Tibial nerve (tissue), 4 donors: ENCODE measurements around the gene YIPF4. TPM values are rescaled to one million over a fixed set of nuclear protein-coding genes. Genes with fewer than 3 reads are reported as not detected.
A peak's percentile ranks its signal among the peaks of the same experiment; 100 is the strongest.
"Not testable (repeated sequence)": the region's sequence is repeated elsewhere in the genome, so short reads cannot be mapped to it uniquely, and the experiment has no call there.

ENCODE experiments used
- DNase-seq, 2 donors: peaks; one replicate each; pipeline ENCODE4 v3.0.0-alpha.2; 2019; ENCODE audit warnings: low spot score in 2 of 2
- H3K27ac ChIP-seq, 4 donors: fragments of 200-600 bp; sonication (generic) in 3 of 4; one replicate each; pipeline ENCODE4 v1.5.1; 2017 to 2019; ENCODE audit warnings: mild to moderate bottlenecking in 1 of 4
- H3K27me3 ChIP-seq, 2 donors: fragments of 200-600 bp; sonication (generic) in 1 of 2; one replicate each; pipeline versions ENCODE4 v1.5.1 to v1.6.0; 2017 to 2019
- H3K36me3 ChIP-seq, 3 donors: fragments of 200-600 bp; sonication (generic); one replicate each; pipeline ENCODE4 v1.5.1; 2018 to 2019
- H3K4me1 ChIP-seq, 4 donors: fragments of 200-600 bp; sonication (generic) in 3 of 4; one replicate each; pipeline ENCODE4 v1.5.1; 2017 to 2019
- H3K4me3 ChIP-seq, 4 donors: fragments of 200-600 bp; sonication (generic) in 3 of 4; one replicate each; pipeline ENCODE4 v1.5.1; 2017 to 2019; ENCODE audit warnings: mild to moderate bottlenecking in 1 of 4, moderate library complexity in 1 of 4
- H3K9me3 ChIP-seq, 4 donors: fragments of 200-600 bp; sonication (generic) in 3 of 4; one replicate each; pipeline ENCODE4 v1.5.1; 2017 to 2019
- EP300 ChIP-seq, 2 donors: sonication (generic); formaldehyde crosslinking; IDR thresholded peaks; one replicate each; pipeline ENCODE4 v1.6.1; 2017; ENCODE audit warnings: antibody characterized with exemption in 2 of 2, mild to moderate bottlenecking in 1 of 2
- POLR2A ChIP-seq, 2 donors: fragments of 450-650 bp; IDR thresholded peaks; one replicate each; pipeline ENCODE4 v1.6.1; 2017; ENCODE audit warnings: antibody characterized with exemption in 2 of 2, mild to moderate bottlenecking in 2 of 2, moderate library complexity in 2 of 2
- WGBS, 2 donors: methylation state at CpG; one replicate each; pipeline ENCODE4 v1.1.5; 2018; 5-methylcytosine and 5-hydroxymethylcytosine counted together
- total RNA-seq, 4 donors: library from RNA; depleted of rRNA; stranded (reverse); fragments of >200 nt; gene quantifications; one replicate each; pipeline ENCODE4 v1.1.0, GENCODE V29; 2016
- TF ChIP-seq, protein P1 (sequence below), 5 experiments: fragments of 200-600 bp in 3 of 5; fragments of 450-650 bp in 2 of 5; sonication (generic) in 3 of 5; IDR thresholded peaks; one replicate each; pipeline ENCODE4 v1.5.1; 2016 to 2019; ENCODE audit warnings: antibody characterized with exemption in 5 of 5, mild to moderate bottlenecking in 3 of 5, moderate library complexity in 2 of 5

YIPF4 gene
- total RNA-seq, 4 donors from 2014 or later, result 14.1 to 28.2 (median 21.5) TPM

DNA sequence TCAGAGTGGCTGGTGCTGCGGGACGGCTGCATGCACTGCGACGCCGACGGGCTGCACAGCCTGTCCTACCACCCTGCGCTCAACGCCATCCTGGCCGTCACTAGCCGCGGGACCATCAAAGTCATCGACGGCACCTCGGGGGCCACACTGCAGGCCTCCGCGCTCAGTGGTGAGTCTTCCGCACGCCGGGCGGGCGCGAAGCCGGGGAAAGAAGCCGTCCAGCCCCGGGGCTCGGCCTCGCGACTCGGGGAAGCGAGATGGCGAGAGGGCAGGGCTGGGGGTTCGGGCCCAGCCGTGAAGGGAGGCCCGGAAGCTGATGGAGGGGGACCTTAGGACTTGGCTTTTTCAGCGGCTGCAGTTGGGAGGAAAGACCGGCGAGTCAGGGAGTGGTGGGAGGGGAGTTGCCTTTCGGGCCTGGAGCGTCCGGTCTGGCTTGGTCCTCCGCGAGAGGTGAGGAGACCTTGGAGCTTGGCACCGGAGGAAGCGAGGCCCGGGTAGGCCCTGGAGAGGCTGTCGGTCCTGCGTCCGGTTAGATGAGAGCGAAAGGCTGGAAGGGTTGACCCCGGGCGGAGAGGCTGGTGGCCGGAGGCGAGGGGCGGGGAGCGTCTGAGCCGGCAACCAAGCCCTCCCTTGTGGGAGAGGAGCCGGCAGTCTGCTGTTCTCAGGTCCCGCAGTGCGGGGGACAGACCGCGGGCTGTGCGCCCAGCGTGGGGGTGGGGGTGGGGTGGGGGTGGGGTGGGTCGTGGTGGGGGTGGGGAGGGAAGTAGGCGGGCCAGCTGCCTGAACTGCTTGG is 79.8 kb downstream of the YIPF4 start:
- WGBS, 2 donors, result 0 to 1% methylated on average over 29 to 51 of the region's 65 CpGs
- Histone ChIP-seq H3K4me1 (peaks cover 3 to 40% (median 24%) of the 10 kb centered on the region in 4 donors), H3K4me3 (peak overlapping the region; percentile 88 to 95 (median 92)), H3K27ac (peak overlapping the region; percentile 92 to 99 (median 92)), H3K27me3 (no peaks in the 10 kb centered on the region), H3K9me3 (no peaks in the 10 kb centered on the region), H3K36me3 (no peaks in the 10 kb centered on the region)
- no peak for TF ChIP-seq EP300 (IDR thresholded peaks at IDR 0.05)
- TF ChIP-seq, protein P1, sequence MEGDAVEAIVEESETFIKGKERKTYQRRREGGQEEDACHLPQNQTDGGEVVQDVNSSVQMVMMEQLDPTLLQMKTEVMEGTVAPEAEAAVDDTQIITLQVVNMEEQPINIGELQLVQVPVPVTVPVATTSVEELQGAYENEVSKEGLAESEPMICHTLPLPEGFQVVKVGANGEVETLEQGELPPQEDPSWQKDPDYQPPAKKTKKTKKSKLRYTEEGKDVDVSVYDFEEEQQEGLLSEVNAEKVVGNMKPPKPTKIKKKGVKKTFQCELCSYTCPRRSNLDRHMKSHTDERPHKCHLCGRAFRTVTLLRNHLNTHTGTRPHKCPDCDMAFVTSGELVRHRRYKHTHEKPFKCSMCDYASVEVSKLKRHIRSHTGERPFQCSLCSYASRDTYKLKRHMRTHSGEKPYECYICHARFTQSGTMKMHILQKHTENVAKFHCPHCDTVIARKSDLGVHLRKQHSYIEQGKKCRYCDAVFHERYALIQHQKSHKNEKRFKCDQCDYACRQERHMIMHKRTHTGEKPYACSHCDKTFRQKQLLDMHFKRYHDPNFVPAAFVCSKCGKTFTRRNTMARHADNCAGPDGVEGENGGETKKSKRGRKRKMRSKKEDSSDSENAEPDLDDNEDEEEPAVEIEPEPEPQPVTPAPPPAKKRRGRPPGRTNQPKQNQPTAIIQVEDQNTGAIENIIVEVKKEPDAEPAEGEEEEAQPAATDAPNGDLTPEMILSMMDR (IDR thresholded peaks at IDR 0.05), result no peak
- no peak for TF ChIP-seq POLR2A (IDR thresholded peaks at IDR 0.05)
- peak in 1 of 2 donors; percentile 7 for DNase-seq

DNA sequence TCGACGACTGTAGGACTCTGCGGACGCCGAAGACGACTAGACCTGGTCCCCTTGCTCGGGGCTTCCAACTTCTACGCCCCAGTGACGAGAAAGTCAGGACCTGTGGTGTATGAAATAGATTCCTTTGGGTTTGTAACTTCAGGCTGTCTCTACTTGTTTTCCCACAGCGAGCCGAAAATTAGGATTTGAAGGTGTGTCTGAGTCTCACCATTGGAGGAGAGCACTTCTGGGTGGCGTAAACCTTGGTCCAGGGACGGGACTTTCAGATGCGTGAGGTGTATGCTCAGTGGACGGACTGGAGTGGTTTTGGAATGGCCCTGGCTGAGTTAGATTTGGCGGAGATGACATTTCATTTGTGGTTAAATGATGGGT is 80.4 kb downstream of the YIPF4 start:
- Histone ChIP-seq H3K27me3 (no peaks in the 10 kb centered on the region), H3K27ac (peak overlapping the region in 3 of 4 donors; percentile 92 to 99 (median 92)), H3K4me3 (peak overlapping the region; percentile 88 to 95 (median 92)), H3K4me1 (peaks cover 3 to 42% (median 24%) of the 10 kb centered on the region in 4 donors), H3K36me3 (no peaks in the 10 kb centered on the region), H3K9me3 (no peaks in the 10 kb centered on the region)
- peak in 1 of 2 donors; percentile 5 for DNase-seq
- 4 to 5% methylated on average over 16 of the region's 16 CpGs for WGBS, 2 donors
- TF ChIP-seq EP300 (IDR thresholded peaks at IDR 0.05) (no peak), POLR2A (IDR thresholded peaks at IDR 0.05) (no peak)
- TF ChIP-seq, protein P1 (IDR thresholded peaks at IDR 0.05), result no peak

DNA sequence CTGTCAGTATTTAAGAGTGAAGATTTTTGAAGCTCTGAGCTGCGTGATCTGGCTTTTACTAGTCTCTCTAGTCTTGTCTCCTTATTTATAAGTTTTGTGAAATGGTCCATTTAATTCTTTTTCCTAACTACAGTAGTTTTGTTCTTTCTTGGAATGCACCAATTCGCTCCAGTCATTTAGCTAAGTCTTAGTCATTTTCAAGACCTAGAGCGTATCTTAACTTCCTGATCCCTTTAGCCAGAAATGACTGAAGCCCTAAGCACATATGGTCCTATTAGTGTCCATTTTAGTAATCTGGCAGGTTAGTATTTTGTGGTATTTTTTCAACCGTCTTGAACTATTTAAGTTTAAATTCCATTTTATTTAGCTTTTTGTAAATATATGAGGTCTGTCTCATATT is 82.7 kb downstream of the YIPF4 start:
- WGBS, 2 donors, result 71 to 75% methylated on average over 4 of the region's 4 CpGs
- Histone ChIP-seq H3K36me3 (no peaks in the 10 kb centered on the region), H3K4me1 (peaks cover 3 to 64% (median 37%) of the 10 kb centered on the region in 4 donors), H3K27me3 (no peaks in the 10 kb centered on the region), H3K4me3 (no peak overlapping the region), H3K27ac (no peak overlapping the region), H3K9me3 (no peaks in the 10 kb centered on the region)
- TF ChIP-seq POLR2A (IDR thresholded peaks at IDR 0.05) (no peak), EP300 (IDR thresholded peaks at IDR 0.05) (no peak)
- TF ChIP-seq, protein P1 (IDR thresholded peaks at IDR 0.05), result no peak
- DNase-seq, result no peak

DNA sequence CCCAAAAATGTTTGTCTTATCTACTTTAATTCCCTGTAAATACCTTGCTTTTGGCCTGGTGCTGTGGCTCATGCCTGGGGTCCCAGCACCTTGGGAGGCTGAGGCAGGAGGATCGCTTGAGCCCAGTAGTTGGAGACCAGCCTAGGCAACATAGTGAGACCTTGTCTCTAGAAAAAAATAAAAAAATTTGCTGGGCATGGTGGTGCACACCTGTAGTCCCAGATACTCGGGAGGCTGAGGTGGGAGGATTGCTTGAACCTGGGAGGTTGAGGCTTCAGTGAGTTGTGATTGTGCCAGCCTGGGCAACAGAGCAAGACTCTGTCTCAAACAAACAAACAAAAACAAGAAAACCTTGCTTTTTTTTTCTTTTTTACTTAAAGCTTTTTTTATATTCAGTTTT is 85.3 kb downstream of the YIPF4 start:
- H3K9me3 ChIP-seq, result not testable (repeated sequence)
- WGBS, 2 donors, result 94 to 95% methylated on average over 2 of the region's 2 CpGs
- peaks cover 3 to 59% (median 37%) of the 10 kb centered on the region in 4 donors for H3K4me1 ChIP-seq

DNA sequence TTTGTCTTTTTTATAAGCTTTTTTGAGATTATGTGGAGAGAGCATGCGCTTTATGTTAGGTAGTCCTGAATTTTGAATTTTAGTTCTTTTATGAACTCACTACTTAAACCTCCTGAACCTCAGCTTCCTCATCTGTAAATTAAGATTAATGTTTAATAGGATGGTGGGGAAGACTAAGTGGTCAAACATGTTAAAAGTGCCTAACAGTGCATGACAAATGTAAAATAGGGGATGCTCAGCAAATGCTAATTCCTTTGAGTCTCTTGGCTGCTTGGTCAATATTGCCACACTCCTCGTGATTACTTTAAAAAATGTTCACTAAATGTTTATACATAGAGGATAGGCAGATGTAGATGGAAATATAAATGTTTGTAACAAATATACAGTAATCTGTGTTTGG is 85.9 kb downstream of the YIPF4 start:
- peaks cover 3 to 53% (median 31%) of the 10 kb centered on the region in 4 donors for H3K4me1 ChIP-seq

More for the DNA sequence above, 85.3 kb downstream of the YIPF4 start:
- not testable (repeated sequence) for H3K36me3 ChIP-seq, H3K27ac ChIP-seq, H3K4me3 ChIP-seq, H3K27me3 ChIP-seq, DNase-seq

DNA sequence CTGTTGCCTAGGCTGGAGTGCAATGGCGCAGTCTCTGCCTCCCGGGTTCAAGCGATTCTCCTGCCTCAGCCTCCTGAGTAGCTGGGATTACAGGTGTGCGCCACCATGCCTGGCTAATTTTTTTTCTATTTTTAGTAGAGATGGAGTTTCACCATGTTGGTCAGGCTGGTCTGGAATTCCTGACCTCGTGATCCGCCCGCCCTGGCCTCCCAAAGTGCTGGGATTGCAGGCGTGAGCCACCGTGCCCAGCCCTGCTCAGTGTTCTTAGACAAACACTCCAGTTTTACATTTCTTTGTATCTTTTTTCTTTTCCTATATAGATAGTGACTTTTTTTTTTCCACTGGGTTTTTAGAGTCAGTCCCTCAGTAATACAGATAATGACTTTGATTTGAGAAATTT is 86.6 kb downstream of the YIPF4 start:
- H3K9me3 ChIP-seq, H3K36me3 ChIP-seq, H3K27ac ChIP-seq, H3K4me3 ChIP-seq, H3K27me3 ChIP-seq, DNase-seq: not testable (repeated sequence)
- 83 to 88% methylated on average over 9 of the region's 9 CpGs for WGBS, 2 donors
- peaks cover 0 to 46% (median 25%) of the 10 kb centered on the region in 4 donors for H3K4me1 ChIP-seq

More for the DNA sequence above, 85.9 kb downstream of the YIPF4 start:
- TF ChIP-seq, protein P1 (IDR thresholded peaks at IDR 0.05), result no peak
- TF ChIP-seq EP300 (IDR thresholded peaks at IDR 0.05) (no peak), POLR2A (IDR thresholded peaks at IDR 0.05) (no peak)
- H3K9me3 ChIP-seq, result no peaks in the 10 kb centered on the region
- 73 to 78% methylated on average over 2 of the region's 2 CpGs for WGBS, 2 donors
- DNase-seq, result no peak
- H3K36me3 ChIP-seq, result no peaks in the 10 kb centered on the region
- no peaks in the 10 kb centered on the region for H3K27me3 ChIP-seq
- no peak overlapping the region for H3K27ac ChIP-seq
- no peak overlapping the region for H3K4me3 ChIP-seq

DNA sequence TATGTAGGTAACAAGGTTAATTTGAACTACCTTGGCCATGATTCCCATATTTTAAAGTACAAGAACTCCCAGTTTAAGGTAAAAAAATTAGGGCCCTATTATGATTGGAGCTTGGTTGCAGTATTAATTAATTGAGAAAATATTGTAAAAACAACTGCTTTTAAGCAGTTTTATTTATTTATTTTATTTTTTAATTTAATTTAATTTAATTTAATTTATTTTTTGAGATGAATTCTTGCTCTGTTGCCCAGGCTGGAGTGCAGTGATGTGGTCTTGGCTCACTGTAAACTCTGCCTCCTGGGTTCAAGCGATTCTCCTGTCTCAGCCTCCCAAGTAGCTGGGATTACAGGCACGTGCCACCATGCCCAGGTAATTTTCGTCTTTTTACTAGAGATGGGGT is 88.0 kb downstream of the YIPF4 start:
- not testable (repeated sequence) for H3K27ac ChIP-seq, H3K9me3 ChIP-seq, H3K36me3 ChIP-seq, H3K27me3 ChIP-seq, H3K4me3 ChIP-seq, DNase-seq
- 93 to 99% methylated on average over 3 of the region's 3 CpGs for WGBS, 2 donors
- H3K4me1 ChIP-seq, result peaks cover 0 to 38% (median 14%) of the 10 kb centered on the region in 4 donors
